ENCODE results near the gene OVOL1.
"Not testable (repeated sequence)": the region's sequence is repeated elsewhere in the genome, so short reads cannot be mapped to it uniquely, and the experiment has no call there.

The OVOL1 gene

GRCh38 chr11:65786786-65787636 is at the start of gene OVOL1:
Gene OVOL1, plus strand, starts transcription at chr11:65787063. Its CDS starts 311 bp downstream, at chr11:65787374.
- DNase-seq (ENCODE audit: low spot score): peak; percentile 85

GRCh38 chr11:65739022-65739421 is 47.8 kb upstream of the OVOL1 start:
- no peak for DNase-seq (ENCODE audit: low spot score)

- no peak for DNase-seq (ENCODE audit: low spot score)
Measured at GRCh38 chr11:65741185-65741584, 45.7 kb upstream of the OVOL1 start.

GRCh38 chr11:65742353-65742752 is 44.5 kb upstream of the OVOL1 start:
- no peak for DNase-seq (ENCODE audit: low spot score)

GRCh38 chr11:65743681-65744025 is 43.2 kb upstream of the OVOL1 start:
- DNase-seq (ENCODE audit: low spot score): no peak

GRCh38 chr11:65744026-65744698 is 42.7 kb upstream of the OVOL1 start:
- DNase-seq (ENCODE audit: low spot score): peak; percentile 52

GRCh38 chr11:65744699-65745042 is 42.2 kb upstream of the OVOL1 start:
- DNase-seq (ENCODE audit: low spot score): no peak

GRCh38 chr11:65745049-65745448 is 41.8 kb upstream of the OVOL1 start:
- DNase-seq (ENCODE audit: low spot score): no peak

GRCh38 chr11:65762169-65762568 is 24.7 kb upstream of the OVOL1 start:
- DNase-seq (ENCODE audit: low spot score): not testable (repeated sequence)

GRCh38 chr11:65762816-65763215 is 24.0 kb upstream of the OVOL1 start:
- DNase-seq (ENCODE audit: low spot score): not testable (repeated sequence)

GRCh38 chr11:65764434-65764833 is 22.4 kb upstream of the OVOL1 start:
- no peak for DNase-seq (ENCODE audit: low spot score)

GRCh38 chr11:65766535-65766934 is 20.3 kb upstream of the OVOL1 start:
- DNase-seq (ENCODE audit: low spot score): no peak

- DNase-seq (ENCODE audit: low spot score): no peak
Measured at GRCh38 chr11:65767406-65767805, 19.5 kb upstream of the OVOL1 start.

GRCh38 chr11:65767806-65768205 is 19.1 kb upstream of the OVOL1 start:
- not testable (repeated sequence) for DNase-seq (ENCODE audit: low spot score)

- DNase-seq (ENCODE audit: low spot score): no peak
Measured at GRCh38 chr11:65770951-65771567, 15.8 kb upstream of the OVOL1 start.

- no peak for DNase-seq (ENCODE audit: low spot score)
Measured at GRCh38 chr11:65771589-65772112, 15.2 kb upstream of the OVOL1 start.

GRCh38 chr11:65773784-65774411 is 13.0 kb upstream of the OVOL1 start:
- DNase-seq (ENCODE audit: low spot score): no peak

- no peak for DNase-seq (ENCODE audit: low spot score)
Measured at GRCh38 chr11:65774525-65775306, 12.1 kb upstream of the OVOL1 start.

GRCh38 chr11:65776196-65776595 is 10.7 kb upstream of the OVOL1 start:
- DNase-seq (ENCODE audit: low spot score): no peak

GRCh38 chr11:65776710-65777141 is 10.1 kb upstream of the OVOL1 start:
- no peak for DNase-seq (ENCODE audit: low spot score)

- DNase-seq (ENCODE audit: low spot score): no peak
Measured at GRCh38 chr11:65777241-65777640, 9.6 kb upstream of the OVOL1 start.

Data from LoVo (cell line).